Smooth muscle cell (in vitro differentiated cells): ENCODE data around the gene OSBP2. TPM values are rescaled to one million over a fixed set of nuclear protein-coding genes. Genes with fewer than 3 reads are reported as not detected.

Experiments
- DNase-seq: peaks from one replicate; lab custom pipeline; 2025; ENCODE audit not compliant: unreplicated experiment; lab: John Stamatoyannopoulos, UW
- H2AFZ ChIP-seq: fragments of 200-600 bp; sonication (generic); 2 replicates; pipeline ENCODE4 v1.6.0; 2016; ENCODE audit warnings: antibody characterized with exemption, low read depth, mild to moderate bottlenecking
- H3F3A ChIP-seq: fragments of 200-600 bp; sonication (generic); 2 replicates; pipeline ENCODE4 v1.6.0; 2017; ENCODE audit warnings: antibody characterized with exemption, low read depth
- H3K27ac ChIP-seq: fragments of 200-600 bp; sonication (generic); 2 replicates; pipeline ENCODE4 v1.5.1; 2016; ENCODE audit warnings: low read depth, mild to moderate bottlenecking
- H3K27me3 ChIP-seq: fragments of 200-600 bp; sonication (generic); 2 replicates; pipeline ENCODE4 v1.6.1; 2016; ENCODE audit warnings: low read depth, mild to moderate bottlenecking
- H3K36me3 ChIP-seq: fragments of 200-600 bp; sonication (generic); 2 replicates; pipeline ENCODE4 v1.5.1; 2016; ENCODE audit warnings: low read depth
- H3K4me1 ChIP-seq: fragments of 200-600 bp; sonication (generic); 2 replicates; pipeline ENCODE4 v1.5.1; 2016; ENCODE audit warnings: low read depth
- H3K4me2 ChIP-seq: fragments of 200-600 bp; sonication (generic); 2 replicates; pipeline ENCODE4 v1.6.0; 2016; ENCODE audit warnings: mild to moderate bottlenecking
- H3K4me3 ChIP-seq: fragments of 200-600 bp; sonication (generic); 2 replicates; pipeline ENCODE4 v1.5.1; 2016; ENCODE audit warnings: mild to moderate bottlenecking
- H3K79me2 ChIP-seq: fragments of 200-600 bp; sonication (generic); 2 replicates; pipeline ENCODE4 v1.6.0; 2016; ENCODE audit warnings: low read depth, mild to moderate bottlenecking
- H3K9ac ChIP-seq: fragments of 200-600 bp; sonication (generic); 2 replicates; pipeline ENCODE4 v1.6.0; 2016; ENCODE audit warnings: low read depth
- H3K9me3 ChIP-seq: fragments of 200-600 bp; sonication (generic); replicated peaks from 2 replicates; pipeline ENCODE4 v1.5.1; 2016; ENCODE audit warnings: low read depth
- H4K20me1 ChIP-seq: fragments of 200-600 bp; sonication (generic); 2 replicates; pipeline ENCODE4 v1.6.0; 2016; ENCODE audit warnings: low read depth
- whole genome bisulfite sequencing: methylation state at CpG from one replicate; pipeline ENCODE4 v1.1.7; 2016; ENCODE audit warnings: low lambda C conversion rate; 5-methylcytosine and 5-hydroxymethylcytosine counted together
- polyA plus RNA-seq: library from polyadenylated mRNA; unstranded; fragments of >200 nt; fragmentation: Nextera tagmentation; extraction: Ambion mirVana; gene quantifications from 2 replicates; pipeline ENCODE4 v1.2.1, GENCODE V29; 2016
- total RNA-seq: library from RNA; depleted of rRNA; stranded (reverse); fragments of >200 nt; gene quantifications from 2 replicates; pipeline ENCODE4 v1.2.3, GENCODE V29; 2014
- TF ChIP-seq, protein P1 (sequence below): fragments of 200-600 bp; sonication (generic); IDR thresholded peaks from 2 replicates; pipeline ENCODE4 v1.5.1; 2017; ENCODE audit warnings: borderline replicate concordance, mild to moderate bottlenecking, antibody characterized with exemption; ENCODE audit not compliant: insufficient read depth, poor library complexity, severe bottlenecking

OSBP2 gene
- total and polyA plus RNA-seq, 2 experiments from 2014 or later = 4.6 to 4.9 TPM

GRCh38 chr22:30906411-30906810 is 211.7 kb downstream of the OSBP2 start:
- H3K27ac ChIP-seq = no peak overlapping the region
- WGBS = 94% methylated on average over 9 of the region's 9 CpGs
- no peak overlapping the region for H3K4me3 ChIP-seq
- H3K4me1 ChIP-seq = no peaks in the 10 kb centered on the region
- H4K20me1 ChIP-seq = no peaks in the 10 kb centered on the region
- no peaks in the 10 kb centered on the region for H3K9me3 ChIP-seq
- no peaks in the 10 kb centered on the region for H3K36me3 ChIP-seq
- TF ChIP-seq, protein P1, sequence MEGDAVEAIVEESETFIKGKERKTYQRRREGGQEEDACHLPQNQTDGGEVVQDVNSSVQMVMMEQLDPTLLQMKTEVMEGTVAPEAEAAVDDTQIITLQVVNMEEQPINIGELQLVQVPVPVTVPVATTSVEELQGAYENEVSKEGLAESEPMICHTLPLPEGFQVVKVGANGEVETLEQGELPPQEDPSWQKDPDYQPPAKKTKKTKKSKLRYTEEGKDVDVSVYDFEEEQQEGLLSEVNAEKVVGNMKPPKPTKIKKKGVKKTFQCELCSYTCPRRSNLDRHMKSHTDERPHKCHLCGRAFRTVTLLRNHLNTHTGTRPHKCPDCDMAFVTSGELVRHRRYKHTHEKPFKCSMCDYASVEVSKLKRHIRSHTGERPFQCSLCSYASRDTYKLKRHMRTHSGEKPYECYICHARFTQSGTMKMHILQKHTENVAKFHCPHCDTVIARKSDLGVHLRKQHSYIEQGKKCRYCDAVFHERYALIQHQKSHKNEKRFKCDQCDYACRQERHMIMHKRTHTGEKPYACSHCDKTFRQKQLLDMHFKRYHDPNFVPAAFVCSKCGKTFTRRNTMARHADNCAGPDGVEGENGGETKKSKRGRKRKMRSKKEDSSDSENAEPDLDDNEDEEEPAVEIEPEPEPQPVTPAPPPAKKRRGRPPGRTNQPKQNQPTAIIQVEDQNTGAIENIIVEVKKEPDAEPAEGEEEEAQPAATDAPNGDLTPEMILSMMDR = no peak
- H3F3A ChIP-seq = no peaks in the 10 kb centered on the region
- H3K4me2 ChIP-seq = no peak overlapping the region
- DNase-seq = no peak
- no peaks in the 10 kb centered on the region for H3K27me3 ChIP-seq
- no peak overlapping the region for H2AFZ ChIP-seq
- no peaks in the 10 kb centered on the region for H3K79me2 ChIP-seq
- H3K9ac ChIP-seq = no peak overlapping the region

- H3K9me3 ChIP-seq = no peaks in the 10 kb centered on the region
- no peaks in the 10 kb centered on the region for H3K27me3 ChIP-seq
- no peaks in the 10 kb centered on the region for H3K36me3 ChIP-seq
- 100% methylated on average over 1 of the region's 1 CpG for WGBS
- no peaks in the 10 kb centered on the region for H3F3A ChIP-seq
- no peak for DNase-seq
- no peak overlapping the region for H3K9ac ChIP-seq
- H3K79me2 ChIP-seq = no peaks in the 10 kb centered on the region
- H3K27ac ChIP-seq = no peak overlapping the region
- no peaks in the 10 kb centered on the region for H4K20me1 ChIP-seq
- TF ChIP-seq, protein P1 = no peak
- H2AFZ ChIP-seq = no peak overlapping the region
- H3K4me3 ChIP-seq = no peak overlapping the region
- H3K4me2 ChIP-seq = no peak overlapping the region
- no peaks in the 10 kb centered on the region for H3K4me1 ChIP-seq
Observed at GRCh38 chr22:30906946-30907345, 212.3 kb downstream of the OSBP2 start.

DNA sequence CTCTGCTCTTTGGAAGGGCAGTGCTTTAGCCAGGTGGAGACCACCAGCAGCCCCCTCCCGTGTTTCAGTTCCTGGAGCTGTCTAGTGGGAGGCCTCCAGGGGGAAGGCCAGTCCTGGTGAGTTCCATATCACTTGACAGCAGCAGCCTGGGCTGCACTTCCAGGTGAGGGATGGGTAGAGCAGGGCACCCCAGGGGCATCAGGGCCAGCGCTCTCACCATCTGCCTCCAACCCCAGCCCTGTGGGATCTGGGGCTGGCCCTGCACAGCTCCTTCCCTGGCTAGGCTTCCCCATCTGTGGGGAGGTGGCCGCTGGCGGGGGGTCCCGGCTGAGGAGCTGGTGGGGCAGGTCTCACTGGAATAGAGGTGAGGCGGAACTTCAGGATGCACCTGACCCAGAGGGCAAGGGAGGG is 213.4 kb downstream of the OSBP2 start:
- WGBS = 90% methylated on average over 6 of the region's 6 CpGs
- Histone ChIP-seq H3K4me2 (no peak overlapping the region), H4K20me1 (no peaks in the 10 kb centered on the region), H2AFZ (no peak overlapping the region), H3K36me3 (no peaks in the 10 kb centered on the region), H3K79me2 (no peaks in the 10 kb centered on the region), H3K9me3 (no peaks in the 10 kb centered on the region), H3K9ac (no peak overlapping the region), H3F3A (no peaks in the 10 kb centered on the region), H3K27me3 (no peaks in the 10 kb centered on the region), H3K27ac (no peak overlapping the region), H3K4me3 (no peak overlapping the region), H3K4me1 (no peaks in the 10 kb centered on the region)
- no peak for DNase-seq
- TF ChIP-seq, protein P1 = no peak

- H3K27ac ChIP-seq = no peak overlapping the region
- TF ChIP-seq, protein P1 = no peak
- H3K27me3 ChIP-seq = no peaks in the 10 kb centered on the region
- 96% methylated on average over 5 of the region's 5 CpGs for WGBS
- no peak overlapping the region for H3K4me3 ChIP-seq
- H3K4me1 ChIP-seq = no peaks in the 10 kb centered on the region
- H2AFZ ChIP-seq = no peak overlapping the region
- no peaks in the 10 kb centered on the region for H3F3A ChIP-seq
- H3K9ac ChIP-seq = no peak overlapping the region
- no peaks in the 10 kb centered on the region for H3K9me3 ChIP-seq
- H3K79me2 ChIP-seq = no peaks in the 10 kb centered on the region
- no peak for DNase-seq
- no peaks in the 10 kb centered on the region for H3K36me3 ChIP-seq
- no peaks in the 10 kb centered on the region for H4K20me1 ChIP-seq
- no peak overlapping the region for H3K4me2 ChIP-seq
Observed at GRCh38 chr22:30909306-30909705, 214.6 kb downstream of the OSBP2 start.
